H1 (cell line): ENCODE data around the gene ALK.

Experiments
- BRCA1 ChIP-seq: IDR thresholded peaks from 2 replicates; pipeline ENCODE4 v1.6.1; 2012; ENCODE audit warnings: low read depth, low read length, improper control_type of control experiment
- CHD7 ChIP-seq: fragments of 300-600 bp; sonication (generic); IDR thresholded peaks from 2 replicates; pipeline ENCODE4 v1.7.1; 2012; ENCODE audit warnings: low read length, moderate library complexity, mild to moderate bottlenecking, inconsistent platforms; ENCODE audit not compliant: insufficient replicate concordance
- CREB1 ChIP-seq: IDR thresholded peaks from 2 replicates; pipeline ENCODE4 v1.6.1; 2012; ENCODE audit warnings: inconsistent platforms
- CTCF ChIP-seq, 3 experiments: IDR thresholded peaks; 1 replicate in 2 of 3; 2 replicates in 1 of 3; pipeline versions ENCODE4 v1.5.1 to v1.6.1; 2011; ENCODE audit warnings: low read length in 3 of 3, mild to moderate bottlenecking in 3 of 3, inconsistent platforms in 2 of 3, low read depth in 1 of 3, moderate library complexity in 1 of 3; ENCODE audit not compliant: insufficient read depth in 1 of 3; ENCODE audit errors: control extremely low read depth in 1 of 3
- EP300 ChIP-seq, 2 experiments: IDR thresholded peaks; 1 replicate in 1 of 2; 2 replicates in 1 of 2; pipeline ENCODE4 v1.6.1; 2011 to 2012; ENCODE audit warnings: low read depth in 2 of 2, low read length in 2 of 2, mild to moderate bottlenecking in 2 of 2, borderline replicate concordance in 1 of 2, inconsistent platforms in 1 of 2, moderate library complexity in 1 of 2
- GTF2F1 ChIP-seq: IDR thresholded peaks from 2 replicates; pipeline ENCODE4 v1.6.1; 2012; ENCODE audit warnings: low read depth, low read length, improper control_type of control experiment, borderline replicate concordance
- HDAC6 ChIP-seq: IDR thresholded peaks from one replicate; pipeline ENCODE4 v1.7.1; 2012; ENCODE audit warnings: low read depth, mild to moderate bottlenecking, inconsistent platforms, low read length, moderate library complexity
- KDM1A ChIP-seq: fragments of 200-600, 300-600 bp; sonication (generic); IDR thresholded peaks from 2 replicates; pipeline ENCODE4 v1.7.1; 2016; ENCODE audit warnings: mild to moderate bottlenecking, low read length, borderline replicate concordance
- RNF2 ChIP-seq: fragments of 200-900, 300-1000 bp; sonication (generic); IDR thresholded peaks from 2 replicates; pipeline ENCODE4 v1.7.1; 2016; ENCODE audit warnings: borderline replicate concordance, low read depth, mild to moderate bottlenecking, antibody characterized with exemption, low read length; ENCODE audit not compliant: poor library complexity, severe bottlenecking; ENCODE audit errors: missing control alignments
- RXRA ChIP-seq: IDR thresholded peaks from 2 replicates; pipeline ENCODE4 v1.6.1; 2011; ENCODE audit warnings: low read depth, mild to moderate bottlenecking, low read length, moderate library complexity; ENCODE audit not compliant: insufficient read depth
- SP1 ChIP-seq: IDR thresholded peaks from 2 replicates; pipeline ENCODE4 v1.6.1; 2011; ENCODE audit warnings: low read depth, low read length
- ZNF274 ChIP-seq: IDR thresholded peaks from 2 replicates; pipeline ENCODE4 v1.7.0; 2012; ENCODE audit warnings: low read length, borderline replicate concordance; ENCODE audit errors: extremely low read depth

- no peak for TF ChIP-seq CHD7
- no peak for TF ChIP-seq HDAC6
- TF ChIP-seq KDM1A: no peak
- no peak for TF ChIP-seq GTF2F1
- TF ChIP-seq CTCF (IDR thresholded peaks at IDR 0.05; ENCODE audit: control extremely low read depth in 1 of 3, insufficient read depth in 1 of 3, low read depth in 1 of 3, low read length in 3 of 3): no peak
- TF ChIP-seq ZNF274: no peak
- no peak for TF ChIP-seq CREB1
- TF ChIP-seq RXRA: no peak
- no peak for TF ChIP-seq RNF2
- no peak for TF ChIP-seq EP300 (IDR thresholded peaks at IDR 0.05; ENCODE audit: borderline replicate concordance in 1 of 2, low read depth in 2 of 2, low read length in 2 of 2)
- TF ChIP-seq BRCA1: no peak
- no peak for TF ChIP-seq SP1
Observed at GRCh38 chr2:29567906-29568520, 353.4 kb downstream of the ALK start.
